ENCODE data around the gene ZNF821. TPM values are rescaled to one million over a fixed set of nuclear protein-coding genes. Genes with fewer than 3 reads are reported as not detected.

Gene ZNF821
- total RNA-seq, 1 experiment from 2014 or later: 4.9 TPM

DNA sequence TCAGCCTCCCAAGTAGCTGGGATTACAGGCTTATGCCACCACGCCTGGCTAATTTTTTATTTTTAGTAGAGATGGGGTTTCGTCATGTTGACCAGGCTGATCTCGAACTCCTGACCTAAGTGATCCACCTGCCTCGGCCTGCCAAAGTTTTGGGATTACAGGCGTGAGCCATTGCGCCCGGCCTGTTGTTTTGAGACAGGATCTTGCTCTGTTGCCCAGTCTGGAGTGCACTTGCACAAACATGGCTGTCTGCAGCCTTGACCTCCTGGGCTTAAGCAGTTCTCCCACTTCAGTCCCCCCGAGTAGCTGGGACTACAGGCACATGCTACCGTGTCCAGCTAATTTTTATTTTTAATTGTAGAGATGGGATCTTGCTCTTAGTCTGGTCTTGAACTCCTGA lies 20.3 kb upstream of the ZNF821 start:
- no peak for ATAC-seq
- intact Hi-C loops (cut with micrococcal nuclease): no loop called here
- no peak overlapping the region for H3K27ac ChIP-seq (ENCODE audit: low read depth, low read length)
- no peaks in the 10 kb centered on the region for H3K9me3 ChIP-seq (ENCODE audit: control insufficient read depth in 1 of 2, insufficient read depth in 1 of 2, low read depth in 1 of 2, low read length in 2 of 2)
- peaks cover 54% of the 10 kb centered on the region for H4K20me1 ChIP-seq (ENCODE audit: insufficient read depth)
- H3K4me3 ChIP-seq (replicated peaks in 1 of 2; ENCODE audit: low read depth in 1 of 2, low read length in 2 of 2): no peak overlapping the region
- peaks cover 100% of the 10 kb centered on the region for H3K79me2 ChIP-seq (ENCODE audit: insufficient read depth, low read length)
- no TSS peak for BruUV-seq (replicated peaks)
- ChIA-PET RAD21 (ENCODE audit: low non-redundant PET in 1 of 2, low total read pairs in 2 of 2, uncharacterized antibody in 2 of 2, unreplicated experiment in 2 of 2) (no interaction called here), POLR2A (no interaction called here), CTCF (no interaction called here)
- peaks cover 0 to under 1% of the 10 kb centered on the region in 2 experiments; a peak in 1 of 4 replicates for H3K36me3 ChIP-seq (ENCODE audit: control insufficient read depth in 1 of 2, insufficient read depth in 2 of 2, low read length in 2 of 2)
- DNase-seq (ENCODE audit: low read depth, low spot score): no peak
- H3K4me1 ChIP-seq (ENCODE audit: control insufficient read depth in 1 of 2, insufficient read depth in 2 of 2, low read length in 2 of 2): no peaks in the 10 kb centered on the region
- H3K27me3 ChIP-seq (ENCODE audit: insufficient read depth, low read length): no peaks in the 10 kb centered on the region
- no peak for TF ChIP-seq POLR2A (IDR thresholded peaks at IDR 0.05; ENCODE audit: borderline replicate concordance, extremely low read depth, insufficient read depth, insufficient read length)
- TF ChIP-seq ZNF274 (IDR thresholded peaks at IDR 0.05; ENCODE audit: low read depth, low read length): no peak
- no peak for TF ChIP-seq SRF (IDR thresholded peaks at IDR 0.05; ENCODE audit: low read depth)
- no peak overlapping the region for H3K9ac ChIP-seq (ENCODE audit: low read length)
- no peaks in the 10 kb centered on the region for H3K9me2 ChIP-seq (ENCODE audit: insufficient read depth)
- no peak overlapping the region for H3K4me2 ChIP-seq (ENCODE audit: low read length)
- no peak overlapping the region for H2AFZ ChIP-seq (ENCODE audit: low read depth, low read length, poor library complexity, severe bottlenecking)

GRCh38 chr16:71903608-71904007 lies 19.6 kb upstream of the ZNF821 start:
- H3K36me3 ChIP-seq (ENCODE audit: control insufficient read depth in 1 of 2, insufficient read depth in 2 of 2, low read length in 2 of 2): no peaks in the 10 kb centered on the region
- no peaks in the 10 kb centered on the region for H3K4me1 ChIP-seq (ENCODE audit: control insufficient read depth in 1 of 2, insufficient read depth in 2 of 2, low read length in 2 of 2)
- no peak overlapping the region for H2AFZ ChIP-seq (ENCODE audit: low read depth, low read length, poor library complexity, severe bottlenecking)
- RAD21 ChIA-PET (ENCODE audit: low non-redundant PET in 1 of 2, low total read pairs in 2 of 2, uncharacterized antibody in 2 of 2, unreplicated experiment in 2 of 2): no interaction called here
- no peaks in the 10 kb centered on the region for H3K27me3 ChIP-seq (ENCODE audit: insufficient read depth, low read length)
- H3K79me2 ChIP-seq (ENCODE audit: insufficient read depth, low read length): peaks cover 100% of the 10 kb centered on the region
- no peaks in the 10 kb centered on the region for H3K9me2 ChIP-seq (ENCODE audit: insufficient read depth)
- CTCF ChIA-PET: no interaction called here
- H3K4me3 ChIP-seq (replicated peaks in 1 of 2; ENCODE audit: low read depth in 1 of 2, low read length in 2 of 2): no peak overlapping the region
- H3K9ac ChIP-seq (ENCODE audit: low read length): no peak overlapping the region
- DNase-seq (ENCODE audit: low read depth, low spot score) (no peak), ATAC-seq (no peak)
- no TSS peak for BruUV-seq (replicated peaks)
- intact Hi-C loops (cut with micrococcal nuclease): no loop called here
- no peak overlapping the region for H3K4me2 ChIP-seq (ENCODE audit: low read length)
- H4K20me1 ChIP-seq (ENCODE audit: insufficient read depth): peaks cover 52% of the 10 kb centered on the region
- POLR2A ChIA-PET: interaction anchor here (0.8 kb wide), 1 partner anchor 10 kb away, joined by 3 read pairs; no protein-coding TSS in a partner anchor
- no peaks in the 10 kb centered on the region for H3K9me3 ChIP-seq (ENCODE audit: control insufficient read depth in 1 of 2, insufficient read depth in 1 of 2, low read depth in 1 of 2, low read length in 2 of 2)
- TF ChIP-seq YY1 (IDR thresholded peaks at IDR 0.05; ENCODE audit: extremely low read depth, insufficient replicate concordance, low read depth, low read length) (no peak), ELF1 (IDR thresholded peaks at IDR 0.05; ENCODE audit: borderline replicate concordance, low read depth) (no peak), TCF7L2 (IDR thresholded peaks at IDR 0.05; ENCODE audit: borderline replicate concordance, extremely low read depth, insufficient read depth, insufficient read length) (no peak), EGR1 (IDR thresholded peaks at IDR 0.05; ENCODE audit: low read depth) (no peak), POLR2A (IDR thresholded peaks at IDR 0.05; ENCODE audit: borderline replicate concordance, extremely low read depth, insufficient read depth, insufficient read length) (no peak), ZNF274 (IDR thresholded peaks at IDR 0.05; ENCODE audit: low read depth, low read length) (no peak), EZH2 (IDR thresholded peaks at IDR 0.05) (no peak), CBX3 (IDR thresholded peaks at IDR 0.05; ENCODE audit: low read depth) (no peak), SIN3A (IDR thresholded peaks at IDR 0.05; ENCODE audit: low read depth) (no peak), RAD21 (IDR thresholded peaks at IDR 0.05; ENCODE audit: low read depth) (no peak)
- H3K27ac ChIP-seq (ENCODE audit: low read depth, low read length): no peak overlapping the region
